Fibroblast of lung (primary cell): Measurements from ENCODE around the gene GLB1L.

Source experiments
- CTCF ChIP-seq, 2 donors: IDR thresholded peaks in 1 of 2; conservative IDR thresholded peaks in 1 of 2; 1 replicate in 1 of 2; 2 replicates in 1 of 2; pipeline ENCODE4 v1.5.1; 2011 to 2012; ENCODE audit warnings: low read length in 2 of 2, control low read depth in 1 of 2, inconsistent platforms in 1 of 2, low read depth in 1 of 2, mild to moderate bottlenecking in 1 of 2
- EZH2 ChIP-seq: IDR thresholded peaks from 2 replicates; pipeline ENCODE4 v1.5.1; 2012; ENCODE audit warnings: low read length, control low read depth, mild to moderate bottlenecking; ENCODE audit errors: missing control alignments

DNA sequence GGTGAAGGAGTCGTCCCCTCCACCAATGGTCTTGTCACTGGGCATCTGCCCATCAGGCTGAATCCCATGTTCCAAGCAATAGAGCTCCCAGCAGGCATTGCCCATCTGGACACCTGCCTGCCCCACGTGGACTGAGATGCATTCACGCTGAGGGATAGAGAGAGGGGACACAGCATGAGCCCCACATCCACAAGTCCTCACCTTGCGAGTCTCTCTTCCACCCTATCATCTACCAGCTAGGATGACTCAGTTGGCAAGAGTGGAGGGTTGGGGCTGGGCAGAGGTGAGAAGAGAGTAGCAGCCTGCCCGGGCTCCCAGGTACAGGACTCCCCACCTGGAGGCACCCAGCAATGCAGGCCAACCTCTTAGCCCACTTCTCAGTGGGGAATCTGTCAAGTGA lies 6.8 kb upstream of the GLB1L start:
- TF ChIP-seq CTCF (conservative IDR thresholded peaks at IDR 0.05 in 1 of 2, IDR thresholded peaks at IDR 0.05 in 1 of 2; ENCODE audit: low read depth in 1 of 2, low read length in 2 of 2) = no peak
- no peak for TF ChIP-seq EZH2
